ENCODE results near the gene MYH11.
"Not testable (repeated sequence)": the region's sequence is repeated elsewhere in the genome, so short reads cannot be mapped to it uniquely, and the experiment has no call there.

Gene MYH11

DNA sequence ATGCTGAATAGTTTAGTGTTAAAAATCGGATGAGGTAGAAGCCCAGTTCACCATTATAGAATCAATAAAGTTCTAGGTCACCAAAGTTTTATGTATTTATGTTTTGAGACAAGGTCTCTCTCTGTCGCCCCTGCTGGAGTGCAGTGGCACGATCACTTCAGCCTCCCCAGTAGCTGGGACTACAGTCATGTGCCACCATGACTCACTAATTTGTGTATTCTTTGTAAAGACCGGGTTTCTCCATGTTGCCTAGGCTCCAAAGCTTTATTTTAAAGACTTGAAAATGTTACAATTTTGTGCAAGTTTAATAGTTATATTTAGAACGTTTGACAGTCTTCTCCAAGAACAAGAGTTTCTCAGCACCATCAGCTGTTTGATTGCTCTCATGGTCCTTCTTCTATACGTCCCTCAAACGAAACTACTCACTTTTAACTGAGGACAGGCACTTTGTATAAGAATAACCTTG lies 174.7 kb downstream of the MYH11 start:
- no peak for DNase-seq (ENCODE audit: low read depth in 1 of 2, low spot score in 1 of 2)

DNA sequence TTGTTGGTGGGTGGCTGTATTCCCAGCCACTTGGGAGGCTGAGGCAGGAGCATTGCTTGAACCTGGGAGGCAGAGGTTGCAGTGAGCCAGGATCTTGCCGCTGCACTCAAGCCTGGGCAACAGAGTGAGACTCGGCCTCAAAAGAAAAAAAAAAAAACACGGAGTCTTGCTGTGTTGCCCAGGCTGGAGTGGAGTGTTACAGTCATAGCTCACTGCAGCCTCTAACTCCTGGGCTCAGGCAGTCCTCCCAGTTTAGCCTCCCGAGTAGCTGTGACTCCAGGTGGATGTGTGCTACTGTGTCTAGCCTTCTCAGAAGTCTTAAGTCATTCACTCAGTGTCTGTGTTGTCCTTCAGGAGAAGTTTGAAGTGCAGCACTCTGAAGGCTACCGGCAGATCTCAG lies 179.4 kb downstream of the MYH11 start:
- DNase-seq (ENCODE audit: low read depth in 1 of 2, low spot score in 1 of 2), result no peak

DNA sequence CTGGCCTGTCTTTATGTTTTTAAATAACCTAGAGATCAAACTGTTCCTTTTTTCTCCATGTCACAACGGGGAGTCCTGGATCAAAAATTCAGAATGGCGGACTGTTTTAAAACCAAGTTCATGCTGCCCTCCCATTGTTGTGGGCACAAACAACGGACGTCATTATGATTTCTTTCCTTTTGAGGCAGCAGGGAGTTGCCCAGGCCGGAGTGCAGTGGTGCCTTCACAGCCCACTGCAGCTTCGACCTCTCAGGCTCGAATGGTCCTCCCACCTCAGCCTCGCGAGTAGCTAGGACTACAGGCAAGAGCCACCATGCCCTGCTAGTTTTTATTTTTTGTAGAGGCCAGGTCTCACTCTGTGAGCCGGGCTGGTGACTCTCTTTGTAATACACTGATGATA lies 180.3 kb downstream of the MYH11 start:
- DNase-seq (ENCODE audit: low read depth in 1 of 2, low spot score in 1 of 2), result no peak

DNA sequence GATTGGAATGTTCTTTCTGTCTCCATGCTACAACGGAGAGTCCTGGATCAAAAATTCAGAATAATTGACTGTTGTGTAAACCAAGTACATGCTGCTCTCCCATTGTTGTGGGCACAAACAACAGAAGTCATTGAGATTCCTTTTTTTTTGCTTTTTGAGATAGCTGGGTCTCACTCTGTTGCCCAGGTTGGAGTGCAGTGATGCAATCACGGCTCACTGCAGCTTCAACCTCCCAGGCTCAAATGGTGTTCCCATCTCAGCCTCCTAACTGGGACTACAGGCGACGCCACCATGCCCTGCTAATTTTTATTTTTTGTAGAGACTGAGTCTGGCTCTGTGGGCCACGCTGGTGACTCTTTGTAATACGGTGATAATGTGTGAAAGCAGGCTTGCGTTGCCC lies 182.3 kb downstream of the MYH11 start:
- no peak for DNase-seq (ENCODE audit: low read depth in 1 of 2, low spot score in 1 of 2)

DNA sequence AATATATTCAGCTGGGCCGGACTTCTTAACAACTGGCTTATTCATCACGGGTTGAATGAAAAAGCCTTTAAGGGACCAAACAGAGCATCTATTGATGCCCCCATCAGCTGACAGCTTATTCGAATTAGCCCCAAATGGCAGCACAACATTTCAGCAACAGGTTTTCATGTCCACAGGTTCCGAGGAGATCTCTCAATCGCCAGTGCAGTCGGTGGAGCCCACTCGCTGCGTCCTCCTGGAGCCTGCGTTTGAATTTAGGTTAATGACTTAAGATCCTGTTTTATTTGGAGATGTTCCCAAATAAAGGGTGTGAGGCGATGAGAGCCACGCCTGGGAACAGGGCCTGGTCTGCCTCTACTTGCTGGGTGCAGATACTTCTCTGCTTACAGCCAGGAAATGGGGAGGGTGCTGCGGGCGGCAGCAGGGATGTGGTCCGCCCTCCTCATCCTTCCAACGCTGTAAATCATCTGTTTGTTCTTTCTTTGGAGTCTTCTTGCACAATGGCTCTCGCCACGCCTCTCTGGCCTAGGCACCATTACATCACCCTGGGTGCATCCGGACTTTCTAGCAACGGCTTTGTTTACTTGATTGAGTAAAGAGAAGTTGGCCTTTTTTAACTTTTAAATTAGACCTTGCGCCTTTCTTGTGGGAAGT lies 184.2 kb downstream of the MYH11 start:
- peak; percentile 44 to 51 for DNase-seq (ENCODE audit: low read depth in 1 of 2, low spot score in 1 of 2)

DNA sequence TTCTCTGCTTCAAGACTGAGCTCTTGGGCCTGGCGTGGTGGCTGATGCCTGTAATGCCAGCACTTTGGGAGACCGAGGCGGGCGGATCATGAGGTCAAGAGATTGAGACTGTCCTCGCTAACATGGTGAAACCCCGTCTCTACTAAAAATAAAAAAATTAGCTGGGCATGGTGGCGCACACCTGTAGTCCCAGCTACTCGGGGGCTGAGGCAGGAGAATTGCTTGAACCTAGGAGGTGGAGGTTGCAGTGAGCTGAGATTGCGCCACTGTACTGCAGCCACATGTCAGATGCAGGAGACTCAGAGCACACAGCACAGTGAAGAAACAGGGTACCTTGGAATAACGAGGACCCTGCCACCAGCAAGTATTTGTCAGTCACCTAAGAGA lies 184.7 kb downstream of the MYH11 start:
- not testable (repeated sequence) for DNase-seq (ENCODE audit: low read depth in 1 of 2, low spot score in 1 of 2)

DNA sequence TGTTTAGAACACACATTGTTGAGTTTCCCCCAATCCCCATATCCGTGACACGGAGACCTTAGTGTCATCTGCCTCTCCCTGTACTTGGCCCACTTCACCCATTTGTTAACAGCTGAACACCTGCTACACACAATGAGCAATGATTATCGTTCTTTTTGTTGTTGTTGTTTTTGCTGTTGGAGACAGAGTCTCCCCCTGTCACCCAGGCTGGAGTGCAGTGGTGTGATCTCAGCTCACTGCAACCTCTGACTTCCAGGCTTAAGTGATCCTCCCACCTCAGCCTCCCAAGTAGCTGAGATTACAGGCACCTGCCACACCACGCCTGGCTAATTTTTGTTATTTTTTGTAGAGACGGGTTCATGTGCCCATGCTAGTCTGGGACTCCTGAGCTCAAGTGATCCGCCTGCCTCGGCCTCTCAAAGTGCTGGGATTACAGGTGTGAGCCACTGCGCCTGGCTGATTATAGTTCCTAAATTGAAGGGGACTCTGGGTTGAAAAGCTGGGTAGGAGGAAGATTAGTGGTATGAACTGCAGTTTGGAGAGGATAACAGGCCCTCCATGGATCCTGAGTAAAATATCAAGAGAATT lies 185.2 kb downstream of the MYH11 start:
- DNase-seq (ENCODE audit: low read depth in 1 of 2, low spot score in 1 of 2), result no peak

DNA sequence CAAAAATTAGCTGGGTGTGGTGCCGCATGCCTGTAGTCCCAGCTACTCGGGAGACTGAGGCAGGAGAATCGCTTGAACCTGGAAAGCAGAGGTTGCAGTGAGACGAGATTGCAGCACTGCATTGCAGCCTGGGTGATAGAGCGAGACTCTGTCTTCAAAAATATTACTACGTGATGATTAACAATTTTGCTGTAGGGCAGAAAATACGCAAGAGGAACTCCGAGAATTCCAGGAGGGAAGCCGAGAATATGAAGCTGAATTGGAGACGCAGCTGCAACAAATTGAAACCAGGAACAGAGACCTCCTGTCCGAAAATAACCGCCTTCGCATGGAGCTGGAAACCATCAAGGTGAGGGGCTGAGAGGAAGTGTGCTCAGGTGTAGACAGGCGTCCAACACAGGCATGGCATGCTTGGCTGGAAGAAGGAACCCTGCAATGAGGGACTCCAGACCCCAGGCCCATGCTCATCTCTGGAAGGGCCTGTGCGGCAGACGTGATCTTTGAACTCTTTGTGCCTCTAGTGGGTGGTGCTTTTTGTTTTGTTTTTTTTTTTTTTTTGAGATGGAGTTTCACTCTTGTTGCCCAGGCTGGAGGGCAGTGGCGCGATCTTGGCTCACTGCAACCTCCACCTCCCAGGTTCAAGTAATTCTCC lies 189.6 kb downstream of the MYH11 start:
- DNase-seq (ENCODE audit: low read depth in 1 of 2, low spot score in 1 of 2), result no peak

DNA sequence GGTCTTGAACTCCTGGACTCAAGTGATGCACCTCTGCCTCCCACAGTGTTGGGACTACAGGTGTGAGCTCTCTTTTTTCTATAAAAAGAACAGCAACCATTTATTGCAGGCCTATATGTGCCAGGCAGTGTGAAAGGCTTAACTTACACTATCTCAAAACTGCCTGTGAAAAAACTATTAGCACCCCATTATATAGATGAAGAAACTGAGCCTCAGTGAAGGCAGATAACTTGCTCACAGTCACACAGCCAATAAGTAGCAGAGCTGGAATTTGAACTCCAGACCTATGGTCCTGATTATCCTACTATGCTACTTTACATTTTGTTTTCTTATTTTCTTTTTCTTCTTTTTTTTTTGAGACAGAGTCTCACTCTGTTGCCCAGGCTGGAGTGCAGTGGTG lies 191.7 kb downstream of the MYH11 start:
- DNase-seq (ENCODE audit: low read depth in 1 of 2, low spot score in 1 of 2), result no peak

DNA sequence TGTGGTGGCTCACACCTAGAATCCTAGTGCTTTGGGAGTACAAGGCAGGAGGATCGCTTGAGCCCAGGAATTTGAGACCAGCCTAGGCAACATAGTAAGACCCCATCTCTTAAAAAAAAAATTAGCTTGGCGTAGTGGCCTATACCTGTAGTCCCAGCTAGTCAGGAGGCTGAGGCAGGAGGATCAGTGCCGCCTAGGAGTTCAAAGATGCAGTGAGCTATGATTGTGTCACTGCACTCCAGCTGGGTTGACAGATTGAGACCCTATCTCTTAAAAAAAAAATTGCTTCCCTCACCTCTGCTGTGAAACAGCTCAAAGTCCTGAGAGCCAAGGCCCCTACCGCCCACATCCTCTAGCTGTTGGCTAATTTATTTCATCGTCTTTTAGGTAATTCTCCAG lies 196.6 kb downstream of the MYH11 start:
- DNase-seq (ENCODE audit: low read depth in 1 of 2, low spot score in 1 of 2), result no peak

DNA sequence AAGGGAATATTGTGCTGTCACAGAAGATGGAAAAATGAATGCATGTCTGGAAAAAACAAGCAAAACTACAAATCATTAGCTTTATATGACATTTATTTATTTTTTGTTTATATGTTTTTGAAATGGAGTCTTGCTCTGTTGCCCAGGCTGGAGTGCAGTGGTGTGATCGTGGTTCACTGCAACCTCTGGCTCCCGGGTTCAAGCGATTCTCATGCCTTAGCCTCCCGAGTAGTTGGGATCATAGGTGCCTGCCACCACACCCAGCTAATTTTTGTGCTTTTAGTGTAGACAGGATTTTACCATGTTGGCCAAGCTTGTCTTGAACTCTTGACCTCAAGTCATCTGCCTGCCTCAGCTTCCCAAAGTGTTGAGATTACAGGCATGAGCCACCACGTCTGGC lies 198.3 kb downstream of the MYH11 start:
- DNase-seq (ENCODE audit: low read depth in 1 of 2, low spot score in 1 of 2), result no peak

DNA sequence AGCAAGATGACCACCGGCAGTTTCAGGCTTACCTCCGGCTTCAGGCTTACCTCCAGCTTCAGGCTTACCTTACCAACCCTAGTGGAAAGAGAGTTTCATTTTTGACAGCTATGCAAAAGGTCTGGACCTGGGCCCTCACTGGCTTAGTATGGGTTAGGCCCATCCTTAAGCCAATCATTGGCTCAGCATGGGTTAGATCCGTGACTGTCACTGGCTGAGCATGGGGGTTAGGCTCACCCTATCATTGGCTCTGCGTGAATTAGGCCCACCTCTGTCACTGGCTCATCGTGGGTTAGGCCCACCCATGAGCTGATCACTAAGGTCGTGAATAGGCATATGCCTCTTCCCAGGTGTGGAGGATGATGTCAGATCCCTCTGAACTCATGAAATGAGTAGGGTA lies 198.7 kb downstream of the MYH11 start:
- no peak for DNase-seq (ENCODE audit: low read depth in 1 of 2, low spot score in 1 of 2)

DNA sequence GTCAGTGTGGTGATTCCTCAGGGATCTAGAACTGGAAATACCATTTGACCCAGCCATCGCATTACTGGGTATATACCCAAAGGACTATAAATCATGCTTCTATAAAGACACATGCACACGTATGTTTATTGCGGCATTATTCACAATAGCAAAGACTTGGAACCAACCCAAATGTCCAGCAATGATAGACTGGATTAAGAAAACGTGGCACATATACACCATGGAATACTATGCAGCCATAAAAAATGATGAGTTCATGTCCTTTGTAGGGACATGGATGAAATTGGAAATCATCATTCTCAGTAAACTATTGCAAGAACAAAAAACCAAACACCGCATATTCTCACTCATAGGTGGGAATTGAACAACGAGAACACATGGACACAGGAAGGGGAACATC lies 201.3 kb downstream of the MYH11 start:
- DNase-seq (ENCODE audit: low read depth in 1 of 2, low spot score in 1 of 2), result not testable (repeated sequence)

DNA sequence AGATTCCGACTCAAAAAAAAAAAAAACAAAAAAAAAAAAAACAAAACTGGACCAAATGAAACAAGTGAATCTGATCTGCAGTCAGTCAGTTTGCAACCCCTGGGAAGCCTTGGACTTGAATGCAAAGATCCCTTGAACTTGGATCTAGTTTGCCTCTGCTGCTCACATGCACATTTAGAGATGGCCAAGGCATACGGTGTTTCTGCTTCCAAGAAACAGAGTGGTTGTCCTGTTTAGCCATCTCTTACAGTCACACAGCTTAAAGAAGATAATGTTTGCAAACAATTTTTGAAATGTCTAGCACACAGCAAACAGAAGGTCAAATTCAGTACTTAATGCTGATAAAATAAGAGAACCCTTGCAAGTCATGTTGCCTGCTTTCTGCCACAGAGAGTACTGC lies 202.2 kb downstream of the MYH11 start:
- DNase-seq (ENCODE audit: low read depth in 1 of 2, low spot score in 1 of 2), result no peak

DNA sequence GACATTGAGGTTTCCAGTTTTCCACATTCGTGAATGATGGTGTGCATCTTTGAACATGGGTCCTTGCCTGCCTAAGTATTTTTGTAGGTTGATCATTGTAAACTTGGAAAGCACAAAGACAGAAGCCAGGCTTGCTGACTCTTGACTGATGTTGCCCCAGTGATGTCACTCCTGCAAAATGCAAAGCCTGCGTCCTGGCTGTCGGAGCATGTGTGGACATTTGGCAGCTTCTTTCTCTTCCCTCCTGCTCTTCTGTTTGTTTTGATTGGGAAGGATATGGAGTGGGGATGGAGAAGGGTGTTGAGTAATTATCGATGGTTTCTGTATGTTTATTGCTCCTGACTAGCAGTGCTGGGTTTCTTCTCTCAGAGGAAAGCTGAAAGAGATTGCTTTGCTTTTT lies 203.6 kb downstream of the MYH11 start:
- no peak for DNase-seq (ENCODE audit: low read depth in 1 of 2, low spot score in 1 of 2)

All from activated T-helper 1 cell treated with anti-CD3 and anti-CD28 coated beads, Interleukin-2, amount 50 U/mL, for 16 hours (primary cell).